GM12878 (cell line): ENCODE results near the gene MTRF1. TPM values are rescaled to one million over a fixed set of nuclear protein-coding genes. Genes with fewer than 3 reads are reported as not detected.

Experiments used
- ATF7 ChIP-seq: fragments of 450-650 bp; IDR thresholded peaks from 2 replicates; pipeline ENCODE4 v1.6.1; 2016; ENCODE audit warnings: low read depth, mild to moderate bottlenecking
- BACH1 ChIP-seq: fragments of 450-650 bp; IDR thresholded peaks from 2 replicates; pipeline ENCODE4 v1.6.1; 2017; ENCODE audit warnings: mild to moderate bottlenecking, borderline replicate concordance
- BCL11A ChIP-seq: IDR thresholded peaks from 2 replicates; pipeline ENCODE4 v1.6.1; 2011; ENCODE audit warnings: low read depth, low read length
- BHLHE40 ChIP-seq, 2 experiments: fragments of 450-650 bp in 1 of 2; IDR thresholded peaks; 2 replicates each; pipeline ENCODE4 v1.6.1; 2011 to 2017; ENCODE audit warnings: low read depth in 2 of 2, borderline replicate concordance in 1 of 2, improper control_type of control experiment in 1 of 2, low read length in 1 of 2, mild to moderate bottlenecking in 1 of 2
- CBX5 ChIP-seq: sonication (generic); IDR thresholded peaks from 2 replicates; pipeline ENCODE4 v1.6.1; 2016; ENCODE audit warnings: low read depth, moderate library complexity, mild to moderate bottlenecking, inconsistent platforms
- CHD2 ChIP-seq: IDR thresholded peaks from 2 replicates; pipeline ENCODE4 v1.6.1; 2011; ENCODE audit warnings: low read depth, low read length, improper control_type of control experiment, borderline replicate concordance
- CHD4 ChIP-seq: fragments of 200-600 bp; sonication (generic); IDR thresholded peaks from 2 replicates; pipeline ENCODE4 v1.6.1; 2016; ENCODE audit warnings: mild to moderate bottlenecking
- JUND ChIP-seq: IDR thresholded peaks from 2 replicates; pipeline ENCODE4 v1.6.1; 2012; ENCODE audit warnings: low read depth, mild to moderate bottlenecking, low read length, improper control_type of control experiment, moderate library complexity
- KAT2A ChIP-seq: conservative IDR thresholded peaks from 2 replicates; pipeline ENCODE4 v1.6.1; 2011; ENCODE audit warnings: low read depth, low read length; ENCODE audit not compliant: control insufficient read depth
- KDM1A ChIP-seq: fragments of 200-600 bp; sonication (generic); IDR thresholded peaks from 2 replicates; pipeline ENCODE4 v1.6.1; 2016; ENCODE audit warnings: borderline replicate concordance
- LARP7 ChIP-seq: fragments of 450-650 bp; IDR thresholded peaks from 2 replicates; pipeline ENCODE4 v1.6.1; 2017; ENCODE audit warnings: mild to moderate bottlenecking
- POLR2A ChIP-seq: IDR thresholded peaks from 2 replicates; pipeline ENCODE4 v1.6.1; 2011; ENCODE audit warnings: low read depth, mild to moderate bottlenecking, low read length
- RELA ChIP-seq: fragments of 450-650 bp; IDR thresholded peaks from 2 replicates; pipeline ENCODE4 v1.8.0; 2014; ENCODE audit warnings: borderline replicate concordance; ENCODE audit not compliant: partially characterized antibody
- SMAD1 ChIP-seq: fragments of 450-650 bp; IDR thresholded peaks from 2 replicates; pipeline ENCODE4 v1.6.1; 2018; ENCODE audit warnings: mild to moderate bottlenecking, low read depth; ENCODE audit not compliant: partially characterized antibody
- SREBF1 ChIP-seq: IDR thresholded peaks from 2 replicates; pipeline ENCODE4 v1.6.1; 2012; ENCODE audit warnings: mild to moderate bottlenecking, low read length
- STAT1 ChIP-seq: fragments of 450-650 bp; conservative IDR thresholded peaks from 2 replicates; pipeline ENCODE4 v1.6.1; 2014; ENCODE audit warnings: antibody characterized with exemption, mild to moderate bottlenecking
- SUZ12 ChIP-seq: fragments of 200-600 bp; sonication (generic); IDR thresholded peaks from one replicate; pipeline ENCODE4 v1.6.1; 2018; ENCODE audit warnings: antibody characterized with exemption, mild to moderate bottlenecking; ENCODE audit not compliant: unreplicated experiment
- ZNF207 ChIP-seq: fragments of 450-650 bp; IDR thresholded peaks from 2 replicates; pipeline ENCODE4 v1.6.1; 2014; ENCODE audit warnings: antibody characterized with exemption, mild to moderate bottlenecking, borderline replicate concordance
- polyA plus RNA-seq, 11 experiments: library from polyadenylated mRNA; depleted of rRNA in 4 of 11; unstranded in 6 of 11; stranded (reverse) in 5 of 11; fragments of >200 nt; fragmentation: Nextera tagmentation in 4 of 11; fragmentation: Illumina TruSeq in 1 of 11; extraction: Ambion mirVana in 4 of 11; extraction: Trizol in 1 of 11; gene quantifications; 1 replicate in 1 of 11; 2 replicates in 10 of 11; pipeline versions ENCODE4 v1.2.1 to v1.2.3, GENCODE V29; 2011 to 2016; ENCODE audit warnings: inconsistent platforms in 2 of 11, missing spikeins in 2 of 11, low read depth in 1 of 11
- total RNA-seq, 4 experiments: library from RNA; depleted of rRNA in 3 of 4; stranded (reverse); fragments of >200 nt in 3 of 4; fragmentation: Illumina TruSeq in 1 of 4; extraction: Trizol in 1 of 4; gene quantifications; 2 replicates each; pipeline versions ENCODE4 v1.2.1 to v1.2.3, GENCODE V29; 2013 to 2021
- TF ChIP-seq, protein P1 (sequence below): fragments of 450-650 bp; IDR thresholded peaks from 2 replicates; pipeline ENCODE4 v1.6.1; 2017; ENCODE audit warnings: mild to moderate bottlenecking, moderate library complexity
- TF ChIP-seq, protein P2 (sequence below): fragments of 450-650 bp; IDR thresholded peaks from 2 replicates; pipeline ENCODE4 v1.6.1; 2016; ENCODE audit warnings: mild to moderate bottlenecking
- TF ChIP-seq, protein P3 (sequence below): IDR thresholded peaks from 2 replicates; pipeline ENCODE4 v1.6.1; 2012; ENCODE audit warnings: low read depth, low read length, improper control_type of control experiment
- TF ChIP-seq, protein P4 (sequence below): fragments of 450-650 bp; formaldehyde crosslinking; IDR thresholded peaks from 2 replicates; pipeline ENCODE4 v1.5.0; 2022; ENCODE audit warnings: mild to moderate bottlenecking, missing genetic modification characterization
- TF ChIP-seq, protein P5 (sequence below): IDR thresholded peaks from 2 replicates; pipeline ENCODE4 v1.6.1; 2011; ENCODE audit warnings: low read depth, low read length, improper control_type of control experiment, borderline replicate concordance

MTRF1 gene
- total and polyA plus RNA-seq, 10 of the 15 experiments (the other 5 are each of a cell fraction or from before 2014, with no cell fraction given): 12.1 to 33.7 (median 20.6) TPM

DNA sequence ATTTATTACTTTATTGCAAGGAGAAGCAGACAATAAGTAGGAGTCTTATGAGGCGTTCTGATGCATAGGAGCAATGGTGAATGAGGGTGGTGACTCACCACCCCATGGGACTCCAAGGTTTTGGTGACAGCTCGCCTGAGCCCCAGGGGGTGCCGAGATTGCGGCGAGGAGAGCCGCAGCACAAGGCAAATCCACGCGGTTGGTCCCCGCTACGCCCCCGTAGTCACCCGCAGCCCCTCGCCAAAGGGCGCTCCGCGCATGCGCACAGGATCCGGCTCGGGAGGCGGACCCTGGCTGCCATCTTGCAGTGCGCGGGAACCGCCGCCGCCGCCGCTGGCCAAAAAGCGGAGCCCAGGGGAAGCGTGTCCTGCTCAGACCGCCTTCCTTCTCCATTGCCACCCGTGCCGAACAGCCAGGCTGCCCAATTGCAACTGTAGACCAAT, 47.6 kb upstream of the MTRF1 start, which contains the start of gene NAA16 (continued):
- TF ChIP-seq, protein P1, sequence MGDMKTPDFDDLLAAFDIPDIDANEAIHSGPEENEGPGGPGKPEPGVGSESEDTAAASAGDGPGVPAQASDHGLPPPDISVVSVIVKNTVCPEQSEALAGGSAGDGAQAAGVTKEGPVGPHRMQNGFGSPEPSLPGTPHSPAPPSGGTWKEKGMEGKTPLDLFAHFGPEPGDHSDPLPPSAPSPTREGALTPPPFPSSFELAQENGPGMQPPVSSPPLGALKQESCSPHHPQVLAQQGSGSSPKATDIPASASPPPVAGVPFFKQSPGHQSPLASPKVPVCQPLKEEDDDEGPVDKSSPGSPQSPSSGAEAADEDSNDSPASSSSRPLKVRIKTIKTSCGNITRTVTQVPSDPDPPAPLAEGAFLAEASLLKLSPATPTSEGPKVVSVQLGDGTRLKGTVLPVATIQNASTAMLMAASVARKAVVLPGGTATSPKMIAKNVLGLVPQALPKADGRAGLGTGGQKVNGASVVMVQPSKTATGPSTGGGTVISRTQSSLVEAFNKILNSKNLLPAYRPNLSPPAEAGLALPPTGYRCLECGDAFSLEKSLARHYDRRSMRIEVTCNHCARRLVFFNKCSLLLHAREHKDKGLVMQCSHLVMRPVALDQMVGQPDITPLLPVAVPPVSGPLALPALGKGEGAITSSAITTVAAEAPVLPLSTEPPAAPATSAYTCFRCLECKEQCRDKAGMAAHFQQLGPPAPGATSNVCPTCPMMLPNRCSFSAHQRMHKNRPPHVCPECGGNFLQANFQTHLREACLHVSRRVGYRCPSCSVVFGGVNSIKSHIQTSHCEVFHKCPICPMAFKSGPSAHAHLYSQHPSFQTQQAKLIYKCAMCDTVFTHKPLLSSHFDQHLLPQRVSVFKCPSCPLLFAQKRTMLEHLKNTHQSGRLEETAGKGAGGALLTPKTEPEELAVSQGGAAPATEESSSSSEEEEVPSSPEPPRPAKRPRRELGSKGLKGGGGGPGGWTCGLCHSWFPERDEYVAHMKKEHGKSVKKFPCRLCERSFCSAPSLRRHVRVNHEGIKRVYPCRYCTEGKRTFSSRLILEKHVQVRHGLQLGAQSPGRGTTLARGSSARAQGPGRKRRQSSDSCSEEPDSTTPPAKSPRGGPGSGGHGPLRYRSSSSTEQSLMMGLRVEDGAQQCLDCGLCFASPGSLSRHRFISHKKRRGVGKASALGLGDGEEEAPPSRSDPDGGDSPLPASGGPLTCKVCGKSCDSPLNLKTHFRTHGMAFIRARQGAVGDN: no peak
- TF ChIP-seq KAT2A (no peak), BHLHE40 (IDR thresholded peaks at IDR 0.05; ENCODE audit: borderline replicate concordance in 1 of 2, low read depth in 2 of 2, low read length in 1 of 2) (peak; percentile 77 to 91), JUND (no peak), RELA (no peak), LARP7 (no peak), ATF7 (peak; percentile 35; the same call in 1 of the 2 replicates), ZNF207 (no peak), CBX5 (no peak), CHD2 (no peak), SMAD1 (no peak), POLR2A (peak; percentile 85), SUZ12 (no peak), KDM1A (no peak), BACH1 (peak; percentile 44; the same call in 1 of the 2 replicates), SREBF1 (0 out of 2 replicates have a peak, but pooled peaks have one; percentile 19), BCL11A (peak; percentile 45), STAT1 (no peak), CHD4 (no peak)
- TF ChIP-seq, protein P2, sequence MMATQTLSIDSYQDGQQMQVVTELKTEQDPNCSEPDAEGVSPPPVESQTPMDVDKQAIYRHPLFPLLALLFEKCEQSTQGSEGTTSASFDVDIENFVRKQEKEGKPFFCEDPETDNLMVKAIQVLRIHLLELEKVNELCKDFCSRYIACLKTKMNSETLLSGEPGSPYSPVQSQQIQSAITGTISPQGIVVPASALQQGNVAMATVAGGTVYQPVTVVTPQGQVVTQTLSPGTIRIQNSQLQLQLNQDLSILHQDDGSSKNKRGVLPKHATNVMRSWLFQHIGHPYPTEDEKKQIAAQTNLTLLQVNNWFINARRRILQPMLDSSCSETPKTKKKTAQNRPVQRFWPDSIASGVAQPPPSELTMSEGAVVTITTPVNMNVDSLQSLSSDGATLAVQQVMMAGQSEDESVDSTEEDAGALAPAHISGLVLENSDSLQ: no peak; the same call in 1 of the 2 replicates
- TF ChIP-seq, protein P3, sequence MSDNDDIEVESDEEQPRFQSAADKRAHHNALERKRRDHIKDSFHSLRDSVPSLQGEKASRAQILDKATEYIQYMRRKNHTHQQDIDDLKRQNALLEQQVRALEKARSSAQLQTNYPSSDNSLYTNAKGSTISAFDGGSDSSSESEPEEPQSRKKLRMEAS: peak; percentile 63
- TF ChIP-seq, protein P4, sequence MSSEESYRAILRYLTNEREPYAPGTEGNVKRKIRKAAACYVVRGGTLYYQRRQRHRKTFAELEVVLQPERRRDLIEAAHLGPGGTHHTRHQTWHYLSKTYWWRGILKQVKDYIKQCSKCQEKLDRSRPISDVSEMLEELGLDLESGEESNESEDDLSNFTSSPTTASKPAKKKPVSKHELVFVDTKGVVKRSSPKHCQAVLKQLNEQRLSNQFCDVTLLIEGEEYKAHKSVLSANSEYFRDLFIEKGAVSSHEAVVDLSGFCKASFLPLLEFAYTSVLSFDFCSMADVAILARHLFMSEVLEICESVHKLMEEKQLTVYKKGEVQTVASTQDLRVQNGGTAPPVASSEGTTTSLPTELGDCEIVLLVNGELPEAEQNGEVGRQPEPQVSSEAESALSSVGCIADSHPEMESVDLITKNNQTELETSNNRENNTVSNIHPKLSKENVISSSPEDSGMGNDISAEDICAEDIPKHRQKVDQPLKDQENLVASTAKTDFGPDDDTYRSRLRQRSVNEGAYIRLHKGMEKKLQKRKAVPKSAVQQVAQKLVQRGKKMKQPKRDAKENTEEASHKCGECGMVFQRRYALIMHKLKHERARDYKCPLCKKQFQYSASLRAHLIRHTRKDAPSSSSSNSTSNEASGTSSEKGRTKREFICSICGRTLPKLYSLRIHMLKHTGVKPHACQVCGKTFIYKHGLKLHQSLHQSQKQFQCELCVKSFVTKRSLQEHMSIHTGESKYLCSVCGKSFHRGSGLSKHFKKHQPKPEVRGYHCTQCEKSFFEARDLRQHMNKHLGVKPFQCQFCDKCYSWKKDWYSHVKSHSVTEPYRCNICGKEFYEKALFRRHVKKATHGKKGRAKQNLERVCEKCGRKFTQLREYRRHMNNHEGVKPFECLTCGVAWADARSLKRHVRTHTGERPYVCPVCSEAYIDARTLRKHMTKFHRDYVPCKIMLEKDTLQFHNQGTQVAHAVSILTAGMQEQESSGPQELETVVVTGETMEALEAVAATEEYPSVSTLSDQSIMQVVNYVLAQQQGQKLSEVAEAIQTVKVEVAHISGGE (CRISPR knock-in tag): no peak
- TF ChIP-seq, protein P5, sequence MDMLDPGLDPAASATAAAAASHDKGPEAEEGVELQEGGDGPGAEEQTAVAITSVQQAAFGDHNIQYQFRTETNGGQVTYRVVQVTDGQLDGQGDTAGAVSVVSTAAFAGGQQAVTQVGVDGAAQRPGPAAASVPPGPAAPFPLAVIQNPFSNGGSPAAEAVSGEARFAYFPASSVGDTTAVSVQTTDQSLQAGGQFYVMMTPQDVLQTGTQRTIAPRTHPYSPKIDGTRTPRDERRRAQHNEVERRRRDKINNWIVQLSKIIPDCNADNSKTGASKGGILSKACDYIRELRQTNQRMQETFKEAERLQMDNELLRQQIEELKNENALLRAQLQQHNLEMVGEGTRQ: no peak
